AG09309 (cell line): ENCODE measurements around the gene SPRED1.

ENCODE experiments used
- DNase-seq: peaks from one replicate; pipeline ENCODE4 v3.0.0-alpha.2; 2010; ENCODE audit warnings: low read depth
- H3K4me3 ChIP-seq: 2 replicates; pipeline ENCODE4 v1.5.1; 2011; ENCODE audit warnings: mild to moderate bottlenecking, low read depth, low read length, moderate library complexity; ENCODE audit not compliant: control insufficient read depth
- TF ChIP-seq, protein P1 (sequence below): IDR thresholded peaks from 2 replicates; pipeline ENCODE4 v1.5.1; 2011; ENCODE audit warnings: mild to moderate bottlenecking, low read depth, low read length, inconsistent platforms; ENCODE audit not compliant: insufficient read depth, control insufficient read depth; ENCODE audit errors: missing control alignments

SPRED1 gene

DNA sequence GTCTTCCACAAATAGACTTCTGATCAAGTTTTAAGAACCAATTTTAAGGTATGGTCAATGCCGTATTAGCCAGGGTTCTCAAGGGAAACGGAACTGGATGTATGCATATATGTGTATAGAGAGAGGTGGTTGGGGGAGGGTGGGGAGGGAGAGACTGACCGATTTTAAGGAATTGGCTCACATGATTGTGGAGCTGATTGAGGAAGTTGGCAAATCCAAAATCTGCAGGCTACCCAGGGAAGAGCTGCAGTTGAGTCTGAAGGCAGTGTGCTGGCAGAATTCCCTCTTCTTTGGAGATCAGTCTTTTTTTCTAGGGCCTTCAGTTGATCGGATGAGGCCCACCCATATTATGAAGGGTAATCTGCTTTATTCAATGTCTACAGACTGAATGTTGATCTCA is 40.8 kb upstream of the SPRED1 start:
- TF ChIP-seq, protein P1, sequence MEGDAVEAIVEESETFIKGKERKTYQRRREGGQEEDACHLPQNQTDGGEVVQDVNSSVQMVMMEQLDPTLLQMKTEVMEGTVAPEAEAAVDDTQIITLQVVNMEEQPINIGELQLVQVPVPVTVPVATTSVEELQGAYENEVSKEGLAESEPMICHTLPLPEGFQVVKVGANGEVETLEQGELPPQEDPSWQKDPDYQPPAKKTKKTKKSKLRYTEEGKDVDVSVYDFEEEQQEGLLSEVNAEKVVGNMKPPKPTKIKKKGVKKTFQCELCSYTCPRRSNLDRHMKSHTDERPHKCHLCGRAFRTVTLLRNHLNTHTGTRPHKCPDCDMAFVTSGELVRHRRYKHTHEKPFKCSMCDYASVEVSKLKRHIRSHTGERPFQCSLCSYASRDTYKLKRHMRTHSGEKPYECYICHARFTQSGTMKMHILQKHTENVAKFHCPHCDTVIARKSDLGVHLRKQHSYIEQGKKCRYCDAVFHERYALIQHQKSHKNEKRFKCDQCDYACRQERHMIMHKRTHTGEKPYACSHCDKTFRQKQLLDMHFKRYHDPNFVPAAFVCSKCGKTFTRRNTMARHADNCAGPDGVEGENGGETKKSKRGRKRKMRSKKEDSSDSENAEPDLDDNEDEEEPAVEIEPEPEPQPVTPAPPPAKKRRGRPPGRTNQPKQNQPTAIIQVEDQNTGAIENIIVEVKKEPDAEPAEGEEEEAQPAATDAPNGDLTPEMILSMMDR = no peak
- no peak overlapping the region for H3K4me3 ChIP-seq
- no peak for DNase-seq

DNA sequence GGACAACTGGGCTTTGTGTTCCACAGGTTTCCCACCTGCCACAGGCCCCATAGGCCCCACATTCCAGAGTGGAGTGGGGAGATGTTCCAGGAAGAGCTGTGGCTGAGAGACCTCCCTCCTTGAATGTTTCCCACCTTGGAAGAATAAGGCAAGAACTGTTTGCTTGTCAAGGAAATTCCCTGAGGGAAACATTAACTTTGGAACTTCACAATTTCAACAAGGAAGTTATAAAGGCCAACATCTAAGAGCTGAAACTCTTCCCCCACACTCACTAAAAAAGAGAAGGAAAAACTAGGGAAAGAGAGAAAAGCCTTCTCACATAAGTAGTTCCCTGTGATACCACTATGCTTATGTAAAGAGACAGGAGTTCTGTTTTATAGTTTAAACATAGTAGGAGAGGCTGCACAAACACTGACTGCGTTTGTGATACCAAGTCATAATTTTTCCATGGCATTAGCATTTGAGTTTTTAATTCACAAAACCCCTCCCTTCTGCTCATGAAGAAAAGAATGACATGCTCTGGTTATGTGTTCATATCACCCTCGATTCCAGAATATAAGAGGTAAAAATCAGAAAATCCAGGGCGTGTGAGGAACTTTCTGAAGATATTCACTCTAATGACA is 39.8 kb upstream of the SPRED1 start:
- TF ChIP-seq, protein P1 = no peak
- DNase-seq = no peak
- no peak overlapping the region for H3K4me3 ChIP-seq

DNA sequence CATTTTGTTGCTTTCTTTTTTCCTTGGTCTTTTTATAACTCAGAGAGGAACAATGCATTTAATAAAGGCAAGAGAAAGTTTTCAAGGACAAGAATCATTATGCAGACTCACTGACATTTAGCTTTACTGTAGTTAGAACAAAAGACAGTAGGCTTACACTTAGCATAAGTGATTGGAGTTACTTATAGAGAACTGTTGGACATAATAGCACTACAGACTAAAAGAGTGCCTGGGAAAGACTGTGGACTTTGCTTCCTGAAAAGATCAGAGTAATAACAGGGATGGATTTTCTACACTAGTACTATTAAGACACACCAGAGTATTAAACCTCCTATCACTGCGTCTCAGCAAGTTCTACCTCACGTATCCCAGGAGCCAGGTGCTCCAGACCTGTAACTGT is 39.3 kb upstream of the SPRED1 start:
- TF ChIP-seq, protein P1 = no peak
- no peak overlapping the region for H3K4me3 ChIP-seq
- DNase-seq = no peak

DNA sequence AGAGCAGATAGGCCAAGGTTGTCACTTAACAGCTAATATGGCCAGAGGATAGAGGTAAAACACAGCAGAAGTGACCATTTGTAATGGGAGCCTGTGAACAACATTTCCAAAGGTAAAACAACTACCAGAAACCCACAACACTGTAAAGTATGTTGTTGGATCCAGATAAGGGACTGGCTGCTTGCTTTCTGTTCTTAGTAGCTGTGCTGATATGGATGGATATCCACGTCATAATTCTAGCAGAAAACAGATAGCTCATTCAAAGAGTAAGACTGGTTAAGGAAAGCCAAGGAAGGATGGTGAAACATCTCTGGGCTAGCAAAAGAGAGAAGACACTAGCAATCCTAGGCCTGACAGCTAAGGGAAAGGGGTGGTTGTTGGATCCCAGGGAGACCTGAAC is 36.9 kb upstream of the SPRED1 start:
- no peak overlapping the region for H3K4me3 ChIP-seq
- TF ChIP-seq, protein P1 = no peak
- DNase-seq = no peak

DNA sequence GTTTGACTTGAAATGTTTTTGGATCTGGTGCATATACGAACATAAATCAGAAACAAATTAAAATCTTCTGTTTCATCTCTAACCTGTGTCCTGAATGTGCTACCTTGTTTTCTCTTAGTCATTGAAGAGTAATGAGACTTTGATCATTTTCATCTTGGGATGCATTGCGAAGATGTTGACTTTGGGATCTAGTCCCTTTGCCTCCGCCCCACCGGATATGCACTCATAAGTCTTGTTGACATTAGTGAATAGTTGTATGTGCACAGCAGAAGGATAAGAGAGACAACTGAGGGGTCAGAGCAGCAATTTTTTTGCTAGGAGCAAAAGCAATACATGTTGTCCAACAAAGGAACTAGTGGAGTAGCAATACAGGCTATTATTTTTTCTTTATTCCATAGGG is 35.9 kb upstream of the SPRED1 start:
- TF ChIP-seq, protein P1 = no peak
- no peak for DNase-seq
- no peak overlapping the region for H3K4me3 ChIP-seq

DNA sequence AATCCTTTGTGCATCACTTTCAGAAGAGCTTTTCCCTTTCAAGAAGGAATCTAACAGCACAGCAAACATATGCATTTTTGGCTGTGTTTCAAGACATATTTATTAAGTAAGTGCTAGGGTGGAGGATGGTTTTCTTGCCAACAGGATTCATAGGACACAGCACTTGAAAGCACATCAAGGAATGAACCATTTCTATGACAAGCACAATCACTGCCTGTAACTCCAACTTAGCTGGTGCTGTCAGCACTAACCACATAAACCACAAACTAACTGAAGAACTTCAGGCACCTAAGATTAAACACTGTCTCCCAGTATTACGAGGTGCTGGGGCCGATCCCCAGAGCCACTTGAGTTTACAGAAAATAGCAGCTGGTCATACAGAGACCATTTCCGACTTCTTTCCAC is 35.4 kb upstream of the SPRED1 start:
- TF ChIP-seq, protein P1 = no peak
- DNase-seq = no peak
- H3K4me3 ChIP-seq = no peak overlapping the region
